ENCODE measurements around the gene MKKS. TPM values are rescaled to one million over a fixed set of nuclear protein-coding genes. Genes with fewer than 3 reads are reported as not detected.

MKKS gene
- 13.1 to 17.8 TPM (median 17.5 TPM) in 5 replicates for total RNA-seq (2022; extraction: Qiagen RNA extraction)

DNA sequence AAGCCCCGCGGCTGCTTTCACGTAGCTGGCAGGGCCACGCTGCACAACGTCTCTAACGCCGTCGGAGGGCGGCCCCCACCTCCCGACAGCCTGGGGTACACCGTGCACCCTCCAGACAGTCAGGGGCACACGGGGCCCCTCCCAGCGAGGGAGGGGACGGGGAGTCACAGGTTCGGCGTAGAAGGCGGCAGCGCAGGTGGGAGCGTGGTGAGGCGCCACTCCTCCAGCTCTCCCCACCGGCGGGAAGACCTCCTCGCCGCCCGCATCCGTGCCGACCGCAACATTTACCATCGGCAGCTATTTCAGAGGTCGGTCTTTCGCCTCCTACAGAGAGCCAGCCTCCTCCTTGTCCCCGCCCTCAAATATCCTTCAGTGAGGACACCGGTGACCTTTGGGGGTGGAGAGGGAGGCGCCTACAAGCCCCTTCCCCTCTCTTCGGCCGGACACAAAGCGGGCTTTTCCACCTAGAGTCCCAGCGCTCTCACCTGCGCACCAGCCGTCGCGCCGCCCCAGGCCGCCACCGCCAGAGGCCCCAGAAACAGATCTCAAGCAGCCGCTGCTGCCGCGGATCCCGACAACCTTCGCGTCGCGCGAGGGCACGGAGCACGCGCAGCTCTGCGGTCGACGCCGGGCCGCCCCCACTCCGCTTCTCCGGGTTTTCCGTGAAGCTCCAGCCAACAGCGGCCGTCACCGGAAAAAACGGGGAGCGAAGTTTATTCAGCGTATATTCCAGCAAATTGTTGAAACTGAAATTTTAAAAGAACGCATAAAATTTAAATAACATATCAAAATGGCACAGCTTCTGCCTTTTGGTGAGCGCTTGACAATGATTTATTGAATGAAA, at the start of gene MKKS:
MKKS (minus strand) TSS at position 600 of the 844 bp plus-strand sequence. CDS start 20,708 bp downstream, outside the sequence.

DNA sequence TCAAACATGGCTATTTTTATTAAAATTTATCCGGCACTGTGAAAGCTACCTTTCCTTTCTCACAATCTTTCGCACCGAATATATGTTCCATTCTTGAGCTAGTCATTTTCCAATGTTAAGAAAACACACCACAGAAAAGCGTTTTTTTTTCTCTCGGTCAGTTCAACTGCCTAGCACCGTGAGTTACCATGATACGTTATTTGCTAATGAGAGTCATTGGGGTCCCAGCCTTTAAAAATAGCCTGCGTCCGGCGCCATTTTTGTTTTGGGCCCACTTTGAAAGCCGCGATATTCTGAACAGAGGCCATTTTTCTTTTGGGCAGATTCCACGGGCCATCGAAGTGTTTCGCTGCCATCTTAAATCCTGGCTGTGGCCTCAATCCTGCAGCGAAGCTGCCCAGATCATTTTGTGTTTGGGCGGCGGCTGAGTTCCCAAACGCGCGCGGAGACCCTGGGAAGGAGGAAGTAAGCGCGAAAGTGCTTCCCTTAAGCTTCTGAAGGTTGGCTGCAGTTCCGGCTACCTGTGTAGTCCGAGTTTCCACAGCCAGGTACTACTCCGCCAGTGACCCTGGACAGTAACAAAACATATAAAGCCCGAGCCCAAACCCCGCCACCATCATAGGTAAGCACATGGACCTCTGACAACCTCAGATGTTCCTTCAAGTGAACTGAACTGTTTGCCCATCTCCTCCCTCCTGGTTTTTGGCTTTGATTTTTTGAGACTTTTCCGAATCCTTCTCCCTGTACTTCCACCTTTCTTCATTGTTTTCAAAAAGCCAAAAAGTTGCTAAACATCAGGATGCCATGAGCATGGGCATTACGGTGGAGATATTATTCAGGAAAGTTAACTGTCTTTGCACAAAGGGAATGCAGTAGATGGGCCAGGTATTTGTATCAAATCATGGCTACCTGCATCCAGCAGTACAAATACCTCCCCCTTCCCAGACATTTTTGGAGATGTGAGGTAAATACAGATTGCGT, 1.1 kb upstream of the MKKS start, which contains the start of gene SLX4IP:
SLX4IP (plus strand) TSS at position 474 of the 981 bp plus-strand sequence. CDS start 22,900 bp downstream, outside the sequence.

Other genes with a start within 250 kb of the MKKS start
- 13.3 to 18.4 TPM (median 16.2 TPM) in 5 replicates for gene SNAP25, start 215.4 kb downstream of the MKKS start, total RNA-seq (2022; extraction: Qiagen RNA extraction)
- 2.0 to 2.9 TPM (median 2.3 TPM) in 5 replicates for gene SLX4IP, start 1.1 kb upstream of the MKKS start, total RNA-seq (2022; extraction: Qiagen RNA extraction)
- gene JAG1, start 239.8 kb upstream of the MKKS start, total RNA-seq (2022; extraction: Qiagen RNA extraction), result 37.3 to 50.6 TPM (median 39.2 TPM) in 5 replicates

Data from A549 treated with AZD2906 at 1 μM for 4 hours (cell line).